Putamen (tissue), 1 donor: ENCODE data around the gene KLHL42.

Source experiments
- DNase-seq: peaks from one replicate; pipeline ENCODE4 v3.0.0-alpha.2; 2016; ENCODE audit warnings: low spot score

The KLHL42 gene

GRCh38 chr12:27780612-27781408, 777 bp downstream of the KLHL42 start:
- no peak for DNase-seq

GRCh38 chr12:27781680-27782079, 1.6 kb downstream of the KLHL42 start:
- no peak for DNase-seq

GRCh38 chr12:27782481-27782880, 2.4 kb downstream of the KLHL42 start:
- DNase-seq = no peak

GRCh38 chr12:27785882-27786570, 6.0 kb downstream of the KLHL42 start:
- no peak for DNase-seq

- DNase-seq = no peak
Measured at GRCh38 chr12:27787559-27787958, 7.5 kb downstream of the KLHL42 start.

GRCh38 chr12:27790179-27790578, 10.1 kb downstream of the KLHL42 start:
- DNase-seq = no peak

- no peak for DNase-seq
Measured at GRCh38 chr12:27794818-27795584, 15.0 kb downstream of the KLHL42 start.

GRCh38 chr12:27796128-27796527, 16.1 kb downstream of the KLHL42 start:
- no peak for DNase-seq

GRCh38 chr12:27797301-27798025, 17.4 kb downstream of the KLHL42 start:
- DNase-seq = peak; percentile 56

GRCh38 chr12:27800819-27801218, 20.8 kb downstream of the KLHL42 start:
- no peak for DNase-seq

- no peak for DNase-seq
Measured at GRCh38 chr12:27801630-27802029, 21.6 kb downstream of the KLHL42 start.

- no peak for DNase-seq
Measured at GRCh38 chr12:27802511-27802910, 22.5 kb downstream of the KLHL42 start.

- no peak for DNase-seq
Measured at GRCh38 chr12:27802936-27803335, 22.9 kb downstream of the KLHL42 start.

GRCh38 chr12:27805238-27805637, 25.2 kb downstream of the KLHL42 start:
- no peak for DNase-seq

- no peak for DNase-seq
Measured at GRCh38 chr12:27806259-27806658, 26.2 kb downstream of the KLHL42 start.

GRCh38 chr12:27807063-27807703, 27.1 kb downstream of the KLHL42 start:
- DNase-seq = no peak

- DNase-seq = no peak
Measured at GRCh38 chr12:27808841-27809240, 28.8 kb downstream of the KLHL42 start.

- DNase-seq = no peak
Measured at GRCh38 chr12:27810756-27811155, 30.7 kb downstream of the KLHL42 start.

- DNase-seq = no peak
Measured at GRCh38 chr12:27812502-27812901, 32.5 kb downstream of the KLHL42 start.

- DNase-seq = no peak
Measured at GRCh38 chr12:27814411-27814810, 34.4 kb downstream of the KLHL42 start.

- no peak for DNase-seq
Measured at GRCh38 chr12:27814851-27815591, 35.0 kb downstream of the KLHL42 start.
